HG03442 (cell line): ENCODE measurements around the gene EIF2D.
"Not testable (repeated sequence)": the region's sequence is repeated elsewhere in the genome, so short reads cannot be mapped to it uniquely, and the experiment has no call there.

Experiments
- ATAC-seq: cut with Tn5 transposase; IDR thresholded peaks from one replicate; pipeline ENCODE4 v1.9.1; 2021; ENCODE audit warnings: mild to moderate bottlenecking, moderate library complexity; ENCODE audit not compliant: unreplicated experiment

EIF2D gene

DNA sequence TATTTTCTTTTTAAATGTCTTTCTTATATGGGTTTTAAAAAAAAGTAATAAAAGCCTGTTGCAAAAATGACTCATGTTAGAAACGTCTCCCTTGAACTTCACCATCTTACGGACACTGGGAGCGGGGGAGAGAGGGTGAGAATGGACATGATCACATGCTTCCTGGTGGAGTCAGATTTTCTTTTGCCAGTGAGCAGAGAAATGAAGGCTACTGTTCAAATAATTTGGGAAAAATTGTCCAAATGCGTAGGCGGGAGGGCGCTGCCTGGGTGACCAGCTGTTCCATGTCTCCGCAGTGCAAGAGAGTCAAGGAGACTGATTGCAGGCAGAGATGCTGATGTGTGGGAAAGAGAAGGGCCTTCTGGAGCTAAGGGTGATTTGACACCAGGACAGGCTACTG is 23.1 kb downstream of the EIF2D start:
- no peak for ATAC-seq

DNA sequence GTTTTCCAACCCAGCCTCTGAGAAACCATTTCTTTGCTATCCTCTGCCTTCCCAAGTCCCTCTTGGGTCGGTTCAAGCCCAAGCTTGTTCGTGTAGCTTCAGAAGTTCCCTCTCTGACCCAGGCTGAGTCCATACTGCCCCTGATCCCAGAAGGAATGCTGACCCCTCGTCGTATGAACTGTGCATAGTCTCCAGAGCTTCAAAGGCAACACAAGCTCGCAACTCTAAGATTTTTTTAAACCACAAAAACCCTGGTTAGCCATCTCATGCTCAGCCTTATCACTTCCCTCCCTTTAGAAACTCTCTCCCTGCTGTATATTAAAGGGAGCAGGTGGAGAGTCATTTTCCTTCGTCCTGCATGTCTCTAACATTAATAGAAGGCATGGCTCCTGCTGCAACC is 23.8 kb downstream of the EIF2D start:
- ATAC-seq: no peak

DNA sequence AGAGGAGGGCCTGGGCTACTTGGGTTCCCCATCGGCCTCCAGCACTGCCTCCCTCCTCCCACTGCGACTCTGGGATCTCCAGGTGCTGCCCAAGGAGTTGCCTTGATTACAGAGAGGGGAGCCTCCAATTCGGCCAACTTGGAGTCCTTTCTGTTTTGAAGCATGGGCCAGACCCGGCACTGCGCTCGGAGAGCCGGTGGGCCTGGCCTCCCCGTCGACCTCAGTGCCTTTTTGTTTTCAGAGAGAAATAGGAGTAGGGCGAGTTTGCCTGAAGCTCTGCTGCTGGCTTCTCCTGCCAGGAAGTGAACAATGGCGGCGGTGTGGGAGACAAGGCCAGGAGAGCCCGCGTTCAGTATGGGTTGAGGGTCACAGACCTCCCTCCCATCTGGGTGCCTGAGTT is 24.4 kb downstream of the EIF2D start:
- no peak for ATAC-seq

DNA sequence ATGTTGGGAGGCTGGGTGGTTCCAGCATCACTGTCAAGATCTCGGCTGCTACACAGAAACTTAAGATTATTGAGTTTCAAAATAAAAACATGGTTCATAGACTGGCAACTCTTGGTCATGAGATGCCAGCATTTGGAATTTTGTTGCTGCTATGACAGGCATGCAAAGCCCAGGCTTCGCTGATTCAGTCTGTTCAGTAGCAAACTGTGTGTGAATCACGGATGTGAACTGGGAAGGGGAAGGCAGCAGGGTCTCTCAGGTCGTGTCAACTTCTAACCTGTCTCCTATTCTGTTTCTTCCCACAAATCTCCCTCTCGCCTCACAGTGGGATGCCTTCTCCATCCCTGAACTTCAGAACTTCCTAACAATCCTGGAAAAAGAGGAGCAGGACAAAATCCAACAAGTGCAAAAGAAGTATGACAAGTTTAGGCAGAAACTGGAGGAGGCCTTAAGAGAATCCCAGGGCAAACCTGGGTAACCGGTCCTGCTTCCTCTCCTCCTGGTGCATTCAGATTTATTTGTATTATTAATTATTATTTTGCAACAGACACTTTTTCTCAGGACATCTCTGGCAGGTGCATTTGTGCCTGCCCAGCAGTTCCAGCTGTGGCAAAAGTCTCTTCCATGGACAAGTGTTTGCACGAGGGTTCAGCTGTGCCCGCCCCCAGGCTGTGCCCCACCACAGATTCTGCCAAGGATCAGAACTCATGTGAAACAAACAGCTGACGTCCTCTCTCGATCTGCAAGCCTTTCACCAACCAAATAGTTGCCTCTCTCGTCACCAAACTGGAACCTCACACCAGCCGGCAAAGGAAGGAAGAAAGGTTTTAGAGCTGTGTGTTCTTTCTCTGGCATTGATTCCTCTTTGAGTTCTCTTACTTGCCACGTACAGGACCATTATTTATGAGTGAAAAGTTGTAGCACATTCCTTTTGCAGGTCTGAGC is 25.5 kb downstream of the EIF2D start:
- ATAC-seq: no peak

- no peak for ATAC-seq
Observed at GRCh38 chr1:206584683-206585082, 27.6 kb downstream of the EIF2D start.

DNA sequence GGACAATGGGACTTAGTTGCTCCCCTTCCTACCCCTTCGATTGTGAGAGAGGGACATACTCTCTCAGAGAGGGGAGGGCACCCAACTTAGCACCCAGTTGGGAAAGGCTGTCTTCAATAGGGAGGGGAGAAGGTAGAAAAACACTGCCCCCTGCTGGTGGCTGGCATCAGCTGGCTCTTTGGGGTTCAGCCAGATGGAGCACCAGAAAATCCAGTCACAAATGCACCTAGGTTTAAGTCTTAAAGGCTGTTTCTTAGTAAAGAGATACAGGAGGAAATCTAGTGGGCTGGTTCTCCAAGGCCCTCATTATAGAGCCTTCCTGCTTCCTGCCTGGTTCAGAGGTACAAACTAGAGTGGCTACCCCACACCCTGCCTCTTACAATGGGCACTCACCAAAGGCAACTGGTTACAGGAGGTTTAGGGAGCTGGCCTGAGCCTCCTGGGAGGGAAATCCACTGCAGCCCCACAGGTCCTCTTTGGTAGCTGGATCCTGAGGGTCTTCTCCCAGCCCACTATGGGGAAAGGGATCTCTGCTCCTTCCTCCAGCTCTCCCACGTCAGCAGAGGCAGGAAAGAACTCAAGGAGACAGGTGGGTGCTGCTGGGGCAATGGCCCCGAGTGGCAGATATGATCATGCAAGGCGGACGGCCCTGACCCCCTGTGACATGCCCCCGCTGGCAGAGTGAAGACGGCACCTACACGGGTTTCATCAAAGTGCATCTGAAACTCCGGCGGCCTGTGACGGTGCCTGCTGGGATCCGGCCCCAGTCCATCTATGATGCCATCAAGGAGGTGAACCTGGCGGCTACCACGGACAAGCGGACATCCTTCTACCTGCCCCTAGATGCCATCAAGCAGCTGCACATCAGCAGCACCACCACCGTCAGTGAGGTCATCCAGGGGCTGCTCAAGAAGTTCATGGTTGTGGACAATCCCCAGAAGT is 28.3 kb downstream of the EIF2D start:
- ATAC-seq: no peak

GRCh38 chr1:206582971-206583706 is 29.1 kb downstream of the EIF2D start:
- no peak for ATAC-seq

DNA sequence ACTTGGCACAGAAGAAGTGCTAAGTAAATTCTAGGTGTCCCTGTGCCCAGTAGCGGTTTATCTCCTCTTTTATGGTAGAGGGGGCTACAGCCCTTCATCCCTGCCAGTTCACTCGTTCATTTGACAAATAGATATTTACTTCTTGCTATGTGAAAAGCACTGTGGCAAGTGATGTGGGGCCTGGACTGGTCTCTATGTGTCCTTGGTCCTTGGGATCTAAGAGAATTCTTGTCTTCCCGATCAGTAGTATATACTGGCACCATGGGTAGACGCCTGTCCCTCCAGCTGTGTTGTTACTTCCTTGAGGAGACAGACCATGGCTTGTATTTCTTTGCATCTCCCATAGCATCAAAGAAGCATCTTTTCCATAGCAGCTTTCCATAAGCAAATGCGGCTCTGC is 29.7 kb downstream of the EIF2D start:
- no peak for ATAC-seq

DNA sequence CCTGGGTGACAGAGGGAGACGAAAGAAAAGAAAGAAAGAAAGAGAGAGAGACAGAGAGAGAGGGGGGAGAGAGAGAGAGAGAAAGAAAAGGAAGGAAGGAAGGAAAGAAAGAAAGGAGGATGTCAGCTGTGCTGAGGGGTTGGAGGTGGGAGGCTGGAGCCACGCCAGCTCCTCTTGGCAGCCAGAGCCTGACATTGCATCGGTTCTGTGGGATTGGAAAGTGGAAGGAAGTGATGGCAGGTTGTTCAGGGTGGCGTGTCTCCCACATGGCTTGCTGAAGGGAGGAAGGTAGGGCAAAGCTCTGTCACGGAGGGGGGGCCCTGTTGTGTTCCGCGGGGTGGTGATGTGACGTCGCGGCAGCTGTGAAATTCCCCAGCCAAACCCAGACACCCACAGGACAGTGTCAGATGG is 30.7 kb downstream of the EIF2D start:
- no peak for ATAC-seq

GRCh38 chr1:206581114-206581497 is 31.2 kb downstream of the EIF2D start:
- ATAC-seq: not testable (repeated sequence)

GRCh38 chr1:206580438-206581113 is 31.7 kb downstream of the EIF2D start:
- no peak for ATAC-seq

GRCh38 chr1:206579747-206580437 is 32.4 kb downstream of the EIF2D start:
- ATAC-seq: peak; percentile 75

- no peak for ATAC-seq
Observed at GRCh38 chr1:206578978-206579374, 33.3 kb downstream of the EIF2D start.

DNA sequence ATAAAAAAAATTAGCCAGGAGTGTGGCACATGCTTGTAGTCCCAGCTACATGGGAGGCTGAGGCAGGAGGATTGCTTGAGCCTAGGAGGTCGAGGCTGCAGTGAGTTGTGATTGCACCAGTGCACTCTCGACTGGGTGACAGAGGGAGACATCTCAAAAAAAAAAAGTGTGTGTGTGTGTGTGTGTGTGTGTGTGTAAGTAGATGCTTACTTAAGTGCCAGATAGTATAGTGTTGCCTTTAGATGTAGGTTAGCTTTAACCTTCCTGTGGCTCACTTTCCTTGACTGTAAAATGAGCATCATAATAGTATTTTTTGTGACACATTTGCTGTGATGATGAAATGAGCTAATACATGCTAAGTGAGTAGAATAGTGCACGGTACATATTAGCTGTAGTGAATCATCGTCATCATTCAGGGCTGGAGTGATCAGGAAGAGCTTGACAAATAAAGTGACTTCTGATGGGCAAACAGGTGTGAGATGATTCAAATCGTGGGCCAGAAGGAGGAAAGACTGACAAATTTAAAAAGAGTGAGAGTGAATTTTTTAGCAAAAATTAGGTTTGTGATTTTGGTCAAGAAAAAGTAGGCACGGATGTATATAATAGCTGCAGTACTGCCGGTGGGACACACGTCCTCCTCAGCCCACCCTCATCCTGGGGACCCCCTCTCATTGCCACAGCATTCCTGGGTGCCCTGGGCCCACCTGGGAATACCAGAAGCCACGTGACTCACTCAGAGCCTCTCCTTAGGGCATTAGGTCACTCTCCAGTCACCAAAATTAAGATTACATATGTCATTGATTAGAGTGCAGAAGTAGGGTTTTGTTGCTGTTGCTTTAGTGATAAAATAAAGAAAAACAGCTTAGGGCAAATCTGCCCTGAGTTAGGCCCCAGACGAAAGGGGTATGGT is 33.9 kb downstream of the EIF2D start:
- ATAC-seq: no peak

- ATAC-seq: no peak
Observed at GRCh38 chr1:206577626-206578025, 34.6 kb downstream of the EIF2D start.

GRCh38 chr1:206575894-206576737 is 36.1 kb downstream of the EIF2D start:
- ATAC-seq: no peak

- no peak for ATAC-seq
Observed at GRCh38 chr1:206575165-206575893, 36.9 kb downstream of the EIF2D start.
